Upper lobe of left lung (tissue), 4 donors: Measurements from ENCODE around the gene CD300LF.

Experiments
- CTCF ChIP-seq, 6 experiments: fragments of 450-650 bp in 4 of 6; fragments of 200-600 bp in 2 of 6; sonication (generic) in 2 of 6; IDR thresholded peaks; one replicate each; pipeline ENCODE4 v1.5.1; 2016 to 2019; ENCODE audit warnings: antibody characterized with exemption in 6 of 6
- EP300 ChIP-seq, 4 donors: sonication (generic); formaldehyde crosslinking; IDR thresholded peaks; one replicate each; pipeline ENCODE4 v1.5.1; 2017; ENCODE audit warnings: antibody characterized with exemption in 4 of 4, control low read depth in 2 of 4
- POLR2A ChIP-seq, 4 donors: fragments of 450-650 bp; IDR thresholded peaks; one replicate each; pipeline ENCODE4 v1.5.1; 2016 to 2017; ENCODE audit warnings: antibody characterized with exemption in 4 of 4, mild to moderate bottlenecking in 2 of 4
- POLR2AphosphoS5 ChIP-seq, 2 donors: sonication (generic); formaldehyde crosslinking; IDR thresholded peaks; one replicate each; pipeline ENCODE4 v1.5.1; 2017; ENCODE audit warnings: antibody characterized with exemption in 2 of 2

DNA sequence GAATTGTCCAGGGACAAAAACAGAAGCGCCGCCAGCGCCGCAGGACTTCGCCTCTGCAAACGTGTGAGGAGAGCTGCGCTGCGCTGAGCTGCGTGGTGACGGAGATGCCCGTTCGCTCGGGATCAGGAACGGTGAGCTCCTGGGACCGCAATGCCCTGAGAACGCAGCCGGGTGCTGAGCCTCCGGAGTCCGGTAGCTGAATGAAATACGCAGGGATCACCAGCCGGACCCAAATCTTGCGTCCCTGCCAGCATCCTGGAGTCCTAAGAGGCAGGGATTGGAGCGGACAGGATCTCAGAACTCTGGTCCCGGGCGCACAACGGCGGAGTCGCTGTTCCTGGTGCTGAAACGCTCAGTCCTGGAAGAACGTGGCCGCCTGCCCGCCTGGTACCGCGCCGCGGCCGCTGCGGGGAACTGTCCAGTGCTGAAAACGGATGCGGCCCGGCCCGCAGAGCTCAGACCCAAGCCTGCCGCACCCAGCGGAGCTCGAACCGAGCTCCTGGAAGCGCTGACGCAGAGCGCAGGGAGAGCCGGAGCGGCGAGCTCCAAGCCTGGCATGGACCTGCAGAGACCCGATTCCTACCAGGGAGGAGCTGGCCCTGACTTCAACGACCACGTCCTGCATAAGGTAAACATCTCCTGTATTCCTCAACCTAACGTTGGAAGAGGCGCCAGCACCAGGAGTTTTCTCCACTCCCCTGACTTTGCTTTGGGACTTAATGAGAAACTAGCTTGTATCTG is 41.5 kb downstream of the CD300LF start:
- peak in 1 of 6 experiments; percentile 9 for TF ChIP-seq CTCF (IDR thresholded peaks at IDR 0.05)
- no peak for TF ChIP-seq POLR2A (IDR thresholded peaks at IDR 0.05)
- TF ChIP-seq EP300 (IDR thresholded peaks at IDR 0.05) = no peak
- TF ChIP-seq POLR2AphosphoS5 (IDR thresholded peaks at IDR 0.05) = peak in 1 of 2 donors; percentile 45
